Measurements from ENCODE around the gene TNS1. TPM values are rescaled to one million over a fixed set of nuclear protein-coding genes. Genes with fewer than 3 reads are reported as not detected.

Gene TNS1
- polyA plus RNA-seq, 1 of the 3 experiments (the other 2 are of a cell fraction), result 12.1 TPM

DNA sequence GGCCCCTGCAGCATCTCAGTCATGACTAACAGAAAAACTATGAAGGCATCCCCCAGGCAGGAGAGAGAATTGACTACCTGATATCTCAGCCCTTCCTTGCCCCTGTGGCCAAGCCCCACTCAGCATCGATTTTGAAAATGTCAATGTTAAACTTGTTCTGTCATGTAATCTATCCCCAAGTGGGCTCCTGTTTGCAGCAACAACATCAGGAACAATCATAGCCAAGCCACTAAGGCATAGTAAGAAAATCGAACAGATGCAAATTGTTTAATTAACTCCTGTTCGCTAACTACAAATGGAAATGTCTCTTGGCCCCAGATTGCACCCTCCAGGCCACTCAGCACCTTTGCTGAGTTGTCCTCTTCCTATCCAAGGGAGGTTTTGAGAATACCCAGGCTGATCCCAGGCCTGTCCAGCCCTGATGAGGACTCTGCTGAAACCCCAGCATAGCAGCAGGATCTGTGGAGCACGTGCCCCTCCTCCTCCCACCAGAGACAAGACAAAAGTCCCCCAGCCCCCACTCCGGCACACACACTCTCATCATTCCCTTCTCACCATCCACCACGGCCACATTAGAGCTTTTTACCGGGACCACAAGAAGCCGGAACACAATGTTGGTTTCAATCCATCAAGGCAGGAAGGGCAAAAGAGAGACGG, 150.1 kb downstream of the TNS1 start:
- Histone ChIP-seq H4K20me1 (ENCODE audit: insufficient read depth) (peaks cover 47% of the 10 kb centered on the region), H3K4me1 (ENCODE audit: control insufficient read depth in 1 of 2, insufficient read depth in 2 of 2, low read depth in 1 of 2, low read length in 1 of 2) (peaks cover 37 to 46% of the 10 kb centered on the region in 2 experiments; a peak in 3 of 4 replicates), H3K36me3 (replicated peaks in 1 of 2; ENCODE audit: control insufficient read depth in 1 of 2, insufficient read depth in 2 of 2, low read length in 1 of 2) (peaks cover 29 to 30% of the 10 kb centered on the region in 2 experiments), H3K4me3 (ENCODE audit: low read depth in 2 of 2, low read length in 1 of 2) (no peak overlapping the region), H3K27ac (ENCODE audit: low read depth in 2 of 2, low read length in 1 of 2) (peak overlapping the region; percentile 30 to 63; a peak in 3 of 4 replicates), H2AFZ (ENCODE audit: low read depth) (no peak overlapping the region), H3K27me3 (ENCODE audit: insufficient read depth) (no peaks in the 10 kb centered on the region), H3F3A (replicated peaks; ENCODE audit: insufficient read depth) (peaks cover 12% of the 10 kb centered on the region), H3K79me2 (ENCODE audit: insufficient read depth) (peaks cover 56% of the 10 kb centered on the region), H3K9me3 (no peaks in the 10 kb centered on the region), H3K9me2 (no peaks in the 10 kb centered on the region), H3K4me2 (peak overlapping the region; percentile 79; the same call in 1 of the 2 replicates), H3K9ac (no peak overlapping the region)
- TF ChIP-seq GATA2 (CRISPR knock-in tag; IDR thresholded peaks at IDR 0.05) (no peak), IRF3 (IDR thresholded peaks at IDR 0.05; ENCODE audit: low read depth, low read length) (no peak), CHD2 (IDR thresholded peaks at IDR 0.05; ENCODE audit: low read length, partially characterized antibody) (no peak), FOSL2 (IDR thresholded peaks at IDR 0.05; ENCODE audit: borderline replicate concordance, low read depth) (no peak), TCF12 (IDR thresholded peaks at IDR 0.05) (no peak), NFIC (IDR thresholded peaks at IDR 0.05; ENCODE audit: borderline replicate concordance) (no peak), RAD21 (IDR thresholded peaks at IDR 0.05; ENCODE audit: low read length) (no peak), TEAD4 (IDR thresholded peaks at IDR 0.05; ENCODE audit: borderline replicate concordance, insufficient read depth) (no peak), FOXM1 (IDR thresholded peaks at IDR 0.05; ENCODE audit: low read depth) (no peak), EZH2phosphoT487 (IDR thresholded peaks at IDR 0.05; ENCODE audit: borderline replicate concordance, low read depth) (no peak), CTCF (IDR thresholded peaks at IDR 0.05) (no peak)
- TF ChIP-seq, protein P1, sequence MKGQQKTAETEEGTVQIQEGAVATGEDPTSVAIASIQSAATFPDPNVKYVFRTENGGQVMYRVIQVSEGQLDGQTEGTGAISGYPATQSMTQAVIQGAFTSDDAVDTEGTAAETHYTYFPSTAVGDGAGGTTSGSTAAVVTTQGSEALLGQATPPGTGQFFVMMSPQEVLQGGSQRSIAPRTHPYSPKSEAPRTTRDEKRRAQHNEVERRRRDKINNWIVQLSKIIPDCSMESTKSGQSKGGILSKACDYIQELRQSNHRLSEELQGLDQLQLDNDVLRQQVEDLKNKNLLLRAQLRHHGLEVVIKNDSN (IDR thresholded peaks at IDR 0.05; ENCODE audit: borderline replicate concordance, low read depth), result no peak
- TF ChIP-seq, protein P2, sequence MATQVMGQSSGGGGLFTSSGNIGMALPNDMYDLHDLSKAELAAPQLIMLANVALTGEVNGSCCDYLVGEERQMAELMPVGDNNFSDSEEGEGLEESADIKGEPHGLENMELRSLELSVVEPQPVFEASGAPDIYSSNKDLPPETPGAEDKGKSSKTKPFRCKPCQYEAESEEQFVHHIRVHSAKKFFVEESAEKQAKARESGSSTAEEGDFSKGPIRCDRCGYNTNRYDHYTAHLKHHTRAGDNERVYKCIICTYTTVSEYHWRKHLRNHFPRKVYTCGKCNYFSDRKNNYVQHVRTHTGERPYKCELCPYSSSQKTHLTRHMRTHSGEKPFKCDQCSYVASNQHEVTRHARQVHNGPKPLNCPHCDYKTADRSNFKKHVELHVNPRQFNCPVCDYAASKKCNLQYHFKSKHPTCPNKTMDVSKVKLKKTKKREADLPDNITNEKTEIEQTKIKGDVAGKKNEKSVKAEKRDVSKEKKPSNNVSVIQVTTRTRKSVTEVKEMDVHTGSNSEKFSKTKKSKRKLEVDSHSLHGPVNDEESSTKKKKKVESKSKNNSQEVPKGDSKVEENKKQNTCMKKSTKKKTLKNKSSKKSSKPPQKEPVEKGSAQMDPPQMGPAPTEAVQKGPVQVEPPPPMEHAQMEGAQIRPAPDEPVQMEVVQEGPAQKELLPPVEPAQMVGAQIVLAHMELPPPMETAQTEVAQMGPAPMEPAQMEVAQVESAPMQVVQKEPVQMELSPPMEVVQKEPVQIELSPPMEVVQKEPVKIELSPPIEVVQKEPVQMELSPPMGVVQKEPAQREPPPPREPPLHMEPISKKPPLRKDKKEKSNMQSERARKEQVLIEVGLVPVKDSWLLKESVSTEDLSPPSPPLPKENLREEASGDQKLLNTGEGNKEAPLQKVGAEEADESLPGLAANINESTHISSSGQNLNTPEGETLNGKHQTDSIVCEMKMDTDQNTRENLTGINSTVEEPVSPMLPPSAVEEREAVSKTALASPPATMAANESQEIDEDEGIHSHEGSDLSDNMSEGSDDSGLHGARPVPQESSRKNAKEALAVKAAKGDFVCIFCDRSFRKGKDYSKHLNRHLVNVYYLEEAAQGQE (IDR thresholded peaks at IDR 0.05; ENCODE audit: low read depth, low read length), result no peak
- TF ChIP-seq, protein P3, sequence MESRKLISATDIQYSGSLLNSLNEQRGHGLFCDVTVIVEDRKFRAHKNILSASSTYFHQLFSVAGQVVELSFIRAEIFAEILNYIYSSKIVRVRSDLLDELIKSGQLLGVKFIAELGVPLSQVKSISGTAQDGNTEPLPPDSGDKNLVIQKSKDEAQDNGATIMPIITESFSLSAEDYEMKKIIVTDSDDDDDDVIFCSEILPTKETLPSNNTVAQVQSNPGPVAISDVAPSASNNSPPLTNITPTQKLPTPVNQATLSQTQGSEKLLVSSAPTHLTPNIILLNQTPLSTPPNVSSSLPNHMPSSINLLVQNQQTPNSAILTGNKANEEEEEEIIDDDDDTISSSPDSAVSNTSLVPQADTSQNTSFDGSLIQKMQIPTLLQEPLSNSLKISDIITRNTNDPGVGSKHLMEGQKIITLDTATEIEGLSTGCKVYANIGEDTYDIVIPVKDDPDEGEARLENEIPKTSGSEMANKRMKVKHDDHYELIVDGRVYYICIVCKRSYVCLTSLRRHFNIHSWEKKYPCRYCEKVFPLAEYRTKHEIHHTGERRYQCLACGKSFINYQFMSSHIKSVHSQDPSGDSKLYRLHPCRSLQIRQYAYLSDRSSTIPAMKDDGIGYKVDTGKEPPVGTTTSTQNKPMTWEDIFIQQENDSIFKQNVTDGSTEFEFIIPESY (IDR thresholded peaks at IDR 0.05; ENCODE audit: borderline replicate concordance, low read depth), result no peak
- TF ChIP-seq, protein P4, sequence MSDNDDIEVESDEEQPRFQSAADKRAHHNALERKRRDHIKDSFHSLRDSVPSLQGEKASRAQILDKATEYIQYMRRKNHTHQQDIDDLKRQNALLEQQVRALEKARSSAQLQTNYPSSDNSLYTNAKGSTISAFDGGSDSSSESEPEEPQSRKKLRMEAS (IDR thresholded peaks at IDR 0.05; ENCODE audit: low read depth), result no peak
- POLR2A ChIA-PET, result no interaction called here
- CTCF ChIA-PET, result interaction anchor here (1.4 to 2.9 kb wide), 3 partner anchors 64 to 135 kb away, joined by 3 to 12 read pairs (median 4); no protein-coding TSS in a partner anchor
- 85% methylated on average over 9 of the region's 9 CpGs for WGBS (ENCODE audit: low lambda C conversion rate)
- DNase-seq, result no peak
